Natural killer cell (primary cell): Measurements from ENCODE around the gene SLX4. TPM values are rescaled to one million over a fixed set of nuclear protein-coding genes. Genes with fewer than 3 reads are reported as not detected.

Source experiments
- ATAC-seq, 3 donors: fragments of 150-1000 bp in 2 of 3; fragments of 200-7000 bp in 1 of 3; cut with Tn5 transposase; 1 replicate in 1 of 3; 2 replicates in 2 of 3; pipeline ENCODE4 v1.10.0; 2021; ENCODE audit warnings: mild to moderate bottlenecking in 2 of 3, moderate library complexity in 2 of 3
- DNase-seq, 2 donors: peaks; one replicate each; pipeline versions ENCODE4 v3.0.0 to v3.0.0-alpha.2; 2013 to 2021; ENCODE audit warnings: mixed read lengths in 1 of 2
- H3K27ac ChIP-seq: one replicate; pipeline ENCODE4 v1.5.1; 2013; ENCODE audit warnings: mild to moderate bottlenecking, low read length
- H3K27me3 ChIP-seq: one replicate; pipeline ENCODE4 v1.6.1; 2013; ENCODE audit warnings: low read length; ENCODE audit not compliant: control insufficient read depth, insufficient read depth
- H3K36me3 ChIP-seq: one replicate; pipeline ENCODE4 v1.6.1; 2013; ENCODE audit warnings: low read length; ENCODE audit not compliant: control insufficient read depth, insufficient read depth
- H3K4me1 ChIP-seq: one replicate; pipeline ENCODE4 v1.6.1; 2013; ENCODE audit warnings: low read length; ENCODE audit not compliant: control insufficient read depth, insufficient read depth
- H3K4me3 ChIP-seq: one replicate; pipeline ENCODE4 v1.5.1; 2013; ENCODE audit warnings: low read length
- H3K9me3 ChIP-seq: one replicate; pipeline ENCODE4 v1.6.1; 2013; ENCODE audit warnings: low read length; ENCODE audit not compliant: control insufficient read depth, insufficient read depth
- H3K27ac Mint-ChIP-seq, 2 donors: one replicate each; pipeline ENCODE4 v1.8.0; 2022; ENCODE audit warnings: mild to moderate bottlenecking in 2 of 2, mixed read lengths in 2 of 2, moderate library complexity in 1 of 2
- H3K27me3 Mint-ChIP-seq, 2 donors: one replicate each; pipeline ENCODE4 v1.8.0; 2022; ENCODE audit warnings: low read depth in 2 of 2, mixed read lengths in 2 of 2
- H3K36me3 Mint-ChIP-seq: one replicate; pipeline ENCODE4 v1.8.0; 2022; ENCODE audit warnings: mixed read lengths
- H3K4me1 Mint-ChIP-seq, 2 donors: one replicate each; pipeline ENCODE4 v1.8.0; 2022; ENCODE audit warnings: mixed read lengths in 2 of 2
- H3K4me3 Mint-ChIP-seq: one replicate; pipeline ENCODE4 v1.8.0; 2022; ENCODE audit warnings: mild to moderate bottlenecking, moderate library complexity, mixed read lengths
- H3K9me3 Mint-ChIP-seq, 2 donors: one replicate each; pipeline ENCODE4 v1.8.0; 2022; ENCODE audit warnings: mixed read lengths in 2 of 2
- CTCF ChIP-seq: fragments of 200-600 bp; IDR thresholded peaks from one replicate; pipeline ENCODE4 v1.8.0; 2022; ENCODE audit warnings: antibody characterized with exemption
- WGBS: methylation state at CpG from one replicate; pipeline ENCODE4 v1.1.7; 2013; ENCODE audit warnings: missing lambda C conversion rate; ENCODE audit not compliant: insufficient coverage; 5-methylcytosine and 5-hydroxymethylcytosine counted together
- intact Hi-C: fragments of 100-400 bp; cut with micrococcal nuclease; formaldehyde crosslinking; loops from one replicate; pipeline ENCODE4 v1.14.2; 2022
- total RNA-seq, 4 donors: library from RNA; stranded (reverse); fragments of 120-200 nt in 1 of 4; gene quantifications; one replicate each; pipeline versions ENCODE4 v1.2.3 to v1.2.4, GENCODE V29; 2013 to 2022

The SLX4 gene
- total RNA-seq, 3 donors from 2014 or later (not counting 1 experiment from before 2014, with no cell fraction given) = 13.5 to 18.6 (median 15.5) TPM

DNA sequence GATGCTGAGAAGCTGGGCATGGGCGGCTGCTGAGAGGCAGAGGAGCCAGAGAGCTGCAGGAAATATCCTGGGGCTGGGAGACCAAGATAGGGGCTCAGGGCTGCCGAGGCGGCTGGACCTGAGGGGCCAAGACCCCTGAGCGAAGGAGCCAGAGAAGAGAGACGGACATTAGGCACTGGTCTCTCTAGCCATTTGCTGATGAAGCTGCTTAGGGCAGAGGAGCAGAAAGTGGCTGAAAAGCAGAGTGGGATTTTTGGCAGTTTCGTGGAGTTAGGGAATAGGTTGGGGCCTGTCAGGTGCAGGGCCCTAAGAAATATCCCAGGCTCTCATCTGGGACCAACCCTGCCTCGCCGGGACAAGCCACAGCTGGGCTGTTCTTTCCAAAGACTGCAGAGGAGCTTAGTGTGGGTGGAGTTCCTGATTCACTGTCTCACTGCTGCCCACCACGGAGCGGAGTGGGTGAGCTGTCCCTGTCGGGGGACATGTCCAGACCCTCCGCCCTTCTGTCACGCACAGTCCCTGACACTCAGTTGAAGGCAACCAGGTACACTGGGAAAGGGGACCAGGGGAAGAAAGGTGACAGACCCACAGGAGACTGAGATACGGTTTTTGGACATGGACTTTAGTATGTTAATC, 31.8 kb upstream of the SLX4 start:
- no peak for ATAC-seq

DNA sequence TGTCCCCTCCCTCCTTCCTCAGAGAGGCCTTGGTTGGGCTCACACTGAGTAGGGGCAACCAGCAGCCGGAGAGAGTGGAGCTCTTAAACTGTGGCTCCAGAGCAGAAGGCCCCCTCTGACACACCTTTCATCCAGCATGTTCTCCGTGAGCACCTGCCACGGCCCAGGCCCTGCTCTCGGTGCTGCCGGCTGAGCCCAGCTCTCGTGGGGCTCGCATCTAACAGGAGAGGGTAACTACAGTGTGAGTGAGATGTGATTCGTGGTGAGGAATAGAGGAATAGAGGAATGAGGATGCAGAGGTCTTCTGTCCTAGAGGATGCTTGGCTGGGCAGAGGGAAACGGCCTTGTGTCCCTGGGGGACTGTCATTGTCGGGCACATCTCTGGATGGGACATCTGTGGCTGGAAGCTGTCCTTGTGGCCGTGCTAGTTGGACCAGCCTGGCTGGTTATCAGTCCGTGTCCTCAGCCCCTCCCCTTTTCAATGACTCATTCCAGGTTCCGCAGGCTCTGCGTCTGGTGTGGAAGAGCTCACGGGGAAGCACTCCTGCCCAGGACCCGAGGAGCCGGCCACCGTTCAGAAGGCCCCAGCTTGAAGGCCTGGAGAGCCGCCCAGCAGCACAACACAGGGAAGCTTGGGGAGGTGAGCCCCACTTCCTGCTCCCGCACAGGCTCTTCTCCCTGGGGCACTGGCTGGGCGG, 31.1 kb upstream of the SLX4 start:
- intact Hi-C loops = no loop called here
- Histone ChIP-seq H3K4me3 (no peak overlapping the region), H3K36me3 (peaks cover 35% of the 10 kb centered on the region), H3K9me3 (no peaks in the 10 kb centered on the region), H3K27ac (no peak overlapping the region), H3K27me3 (no peaks in the 10 kb centered on the region), H3K4me1 (peaks cover 3% of the 10 kb centered on the region)
- no peak for TF ChIP-seq CTCF
- no peak for DNase-seq
- Mint-ChIP-seq H3K36me3 (no peaks in the 10 kb centered on the region), H3K27me3 (no peaks in the 10 kb centered on the region), H3K27ac (no peak overlapping the region), H3K4me1 (peaks cover 13 to 18% of the 10 kb centered on the region in 2 donors), H3K4me3 (no peak overlapping the region), H3K9me3 (no peaks in the 10 kb centered on the region)
- no peak for ATAC-seq
- 97% methylated on average over 21 of the region's 21 CpGs for WGBS

More for the DNA sequence above, 31.8 kb upstream of the SLX4 start:
- Mint-ChIP-seq H3K36me3 (no peaks in the 10 kb centered on the region), H3K27me3 (no peaks in the 10 kb centered on the region), H3K4me3 (no peak overlapping the region), H3K27ac (no peak overlapping the region), H3K4me1 (peaks cover 7 to 13% of the 10 kb centered on the region in 2 donors), H3K9me3 (no peaks in the 10 kb centered on the region)
- Histone ChIP-seq H3K27me3 (no peaks in the 10 kb centered on the region), H3K36me3 (peaks cover 35% of the 10 kb centered on the region), H3K4me3 (no peak overlapping the region), H3K9me3 (no peaks in the 10 kb centered on the region), H3K4me1 (no peaks in the 10 kb centered on the region), H3K27ac (no peak overlapping the region)
- intact Hi-C loops = no loop called here
- no peak for DNase-seq
- WGBS = 94% methylated on average over 13 of the region's 14 CpGs
- TF ChIP-seq CTCF = no peak

DNA sequence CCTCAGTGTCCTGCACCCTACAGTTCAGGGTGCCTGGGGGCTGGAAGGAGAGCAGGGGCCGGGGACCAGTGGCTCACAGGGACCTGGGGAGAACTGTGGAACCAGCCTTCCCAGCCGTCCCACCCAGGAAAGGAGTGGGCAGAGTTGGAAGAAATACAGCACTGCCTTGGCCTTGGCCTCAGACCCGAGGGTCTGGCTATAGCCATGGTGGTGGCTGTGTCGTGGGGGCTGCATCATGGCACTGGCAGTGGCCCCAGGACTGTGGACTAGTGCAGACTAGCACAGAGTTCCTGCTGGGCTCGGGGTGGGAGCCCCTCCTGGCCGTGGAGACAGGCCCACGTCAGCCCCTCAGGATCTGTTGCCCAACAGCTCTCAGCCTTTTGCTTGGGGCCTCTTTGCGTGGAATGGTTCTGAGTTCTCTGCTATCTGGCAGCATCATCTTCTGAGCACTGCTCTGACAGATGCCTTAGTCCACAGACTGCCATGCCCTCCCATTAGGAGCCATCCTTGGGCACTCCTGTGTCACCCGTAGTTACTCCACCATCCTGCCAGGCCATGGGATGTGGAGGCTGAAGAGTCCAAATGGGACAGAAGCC, 30.5 kb upstream of the SLX4 start:
- Mint-ChIP-seq H3K4me3 (no peak overlapping the region), H3K36me3 (no peaks in the 10 kb centered on the region), H3K27ac (peak overlapping the region in 1 of 2 donors; percentile 27), H3K9me3 (no peaks in the 10 kb centered on the region), H3K27me3 (no peaks in the 10 kb centered on the region), H3K4me1 (peaks cover 19 to 24% of the 10 kb centered on the region in 2 donors)
- 95% methylated on average over 9 of the region's 9 CpGs for WGBS
- Histone ChIP-seq H3K36me3 (peaks cover 35% of the 10 kb centered on the region), H3K9me3 (no peaks in the 10 kb centered on the region), H3K4me3 (no peak overlapping the region), H3K4me1 (peaks cover 8% of the 10 kb centered on the region), H3K27me3 (no peaks in the 10 kb centered on the region), H3K27ac (no peak overlapping the region)
- DNase-seq = no peak
- no peak for TF ChIP-seq CTCF
- ATAC-seq = no peak
- intact Hi-C loops = no loop called here
